HepG2 (cell line): ENCODE data around the gene SORBS2. TPM values are rescaled to one million over a fixed set of nuclear protein-coding genes. Genes with fewer than 3 reads are reported as not detected.

Experiments
- ATAC-seq: fragments of 200-7000 bp; cut with Tn5 transposase; 3 replicates; pipeline ENCODE4 v1.9.1; 2020; ENCODE audit warnings: mild to moderate bottlenecking, moderate library complexity
- BruUV-seq: library from RNA; stranded (reverse); fragments of 400-500 nt; replicated peaks from 2 replicates; lab custom pipeline; 2021; lab: Mats Ljungman, UMichigan
- CTCF ChIA-PET: fragments of 300-600 bp; formaldehyde crosslinking; extraction: SDS; loops from one replicate; lab custom pipeline; 2021; ENCODE audit warnings: low total read pairs, inconsistent platforms, low intra/inter-chr PET ratio; lab: Yijun Ruan, JAX
- POLR2A ChIA-PET: fragments of 350-600 bp; sonication (Branson Sonifier 250); formaldehyde crosslinking; loops from one replicate; lab custom pipeline; 2020; ENCODE audit warnings: antibody characterized with exemption, inconsistent platforms; lab: Yijun Ruan, JAX
- DNase-seq: peaks from one replicate; pipeline ENCODE4 v3.0.0-alpha.2; 2015; ENCODE audit warnings: low spot score
- FAIRE-seq: peaks from 3 replicates; lab custom pipeline; 2011; peaks lifted over from hg19 to GRCh38; lab: Jason Lieb, UNC
- H2AFZ ChIP-seq: one replicate; pipeline ENCODE4 v1.6.1; 2011; ENCODE audit warnings: low read length, inconsistent platforms
- H3K27ac ChIP-seq: fragments of 300-600 bp; 3 replicates; pipeline ENCODE4 v1.8.0; 2011; ENCODE audit warnings: mixed run types, mild to moderate bottlenecking, mixed read lengths, low read length, inconsistent platforms; ENCODE audit not compliant: insufficient read depth; ENCODE audit errors: extremely low read length
- H3K27me3 ChIP-seq, 2 experiments: fragments of 200-600 bp in 1 of 2; 2 replicates in 1 of 2; 3 replicates in 1 of 2; pipeline versions ENCODE4 v1.6.0 to v1.8.0; 2011; ENCODE audit warnings: low read length in 2 of 2, mild to moderate bottlenecking in 2 of 2, moderate library complexity in 2 of 2, inconsistent platforms in 1 of 2; ENCODE audit not compliant: insufficient read depth in 2 of 2, control insufficient read depth in 1 of 2
- H3K36me3 ChIP-seq, 2 experiments: fragments of 200-600 bp in 1 of 2; replicated peaks in 1 of 2; 2 replicates in 1 of 2; 3 replicates in 1 of 2; pipeline versions ENCODE4 v1.5.1 to v1.8.0; 2011; ENCODE audit warnings: low read length in 2 of 2, inconsistent platforms in 1 of 2; ENCODE audit not compliant: insufficient read depth in 2 of 2, control insufficient read depth in 1 of 2
- H3K4me1 ChIP-seq: 2 replicates; pipeline ENCODE4 v1.5.1; 2012; ENCODE audit warnings: low read length, inconsistent platforms; ENCODE audit not compliant: insufficient read depth
- H3K4me2 ChIP-seq: 2 replicates; pipeline ENCODE4 v1.6.0; 2011; ENCODE audit warnings: low read depth, low read length, inconsistent platforms
- H3K4me3 ChIP-seq, 3 experiments: fragments of 200-600 bp in 1 of 3; sonication (generic), shearing (Covaris generic) in 1 of 3; replicated peaks in 1 of 3; 2 replicates each; pipeline ENCODE4 v1.5.1; 2011 to 2016; ENCODE audit warnings: low read length in 3 of 3, inconsistent platforms in 2 of 3, low read depth in 2 of 3, mild to moderate bottlenecking in 2 of 3, control low read depth in 1 of 3, mixed read lengths in 1 of 3; ENCODE audit not compliant: insufficient read depth in 1 of 3
- H3K79me2 ChIP-seq: one replicate; pipeline ENCODE4 v1.6.1; 2011; ENCODE audit warnings: low read length, inconsistent platforms; ENCODE audit not compliant: insufficient read depth
- H3K9ac ChIP-seq: 2 replicates; pipeline ENCODE4 v1.6.0; 2011; ENCODE audit warnings: mild to moderate bottlenecking, low read depth, low read length, inconsistent platforms; ENCODE audit not compliant: insufficient read depth
- H3K9me3 ChIP-seq: 2 replicates; pipeline ENCODE4 v1.5.1; 2012; ENCODE audit warnings: mild to moderate bottlenecking, low read length
- H4K20me1 ChIP-seq: 2 replicates; pipeline ENCODE4 v1.6.0; 2011; ENCODE audit warnings: inconsistent platforms, mild to moderate bottlenecking, low read length, moderate library complexity; ENCODE audit not compliant: insufficient read depth
- DR1 ChIP-seq: sonication (generic); formaldehyde crosslinking; IDR thresholded peaks from 2 replicates; pipeline ENCODE4 v1.8.0; 2021; ENCODE audit warnings: mild to moderate bottlenecking, missing genetic modification reagents, inconsistent platforms
- RFX3 ChIP-seq: IDR thresholded peaks from 2 replicates; pipeline ENCODE4 v1.6.1; 2016; ENCODE audit warnings: missing biosample characterization, missing genetic modification reagents
- YY1 ChIP-seq: IDR thresholded peaks from 2 replicates; pipeline ENCODE4 v1.6.1; 2011; ENCODE audit warnings: low read length, low read depth, moderate library complexity, mild to moderate bottlenecking; ENCODE audit not compliant: insufficient read depth, insufficient replicate concordance
- ZNF605 ChIP-seq: sonication (generic); formaldehyde crosslinking; IDR thresholded peaks from 2 replicates; pipeline ENCODE4 v1.8.0; 2022; ENCODE audit warnings: mild to moderate bottlenecking, missing genetic modification reagents
- WGBS: methylation state at CpG from one replicate; pipeline ENCODE4 v1.1.6; 2017; ENCODE audit warnings: low lambda C conversion rate; 5-methylcytosine and 5-hydroxymethylcytosine counted together
- in situ Hi-C: cut with HindIII; loops from 2 replicates; pipeline ENCODE4 v1.10.0; 2017; ENCODE audit warnings: low pct_unique_long_range_greater_than_20kb; ENCODE audit not compliant: extremely low pct_ligation_motif_present
- intact Hi-C: fragments of 100-400 bp; cut with micrococcal nuclease; formaldehyde crosslinking; loops from one replicate; pipeline ENCODE4 v1.10.0; 2022; ENCODE audit not compliant: unreplicated experiment
- polyA plus RNA-seq, 8 experiments: library from polyadenylated mRNA; depleted of rRNA in 3 of 8; stranded (reverse) in 7 of 8; unstranded in 1 of 8; fragments of >200 nt; fragmentation: Illumina TruSeq in 4 of 8; extraction: Trizol in 4 of 8; gene quantifications; 2 replicates each; pipeline versions ENCODE4 v1.2.1 to v1.2.3, GENCODE V29; 2011 to 2016; ENCODE audit warnings: low read depth in 4 of 8, missing spikeins in 1 of 8, mixed read lengths in 1 of 8; ENCODE audit not compliant: insufficient read depth in 1 of 8
- total RNA-seq, 5 experiments: library from RNA; depleted of rRNA; stranded (reverse); fragments of >200 nt; fragmentation: Illumina TruSeq; extraction: Trizol; gene quantifications; 2 replicates each; pipeline ENCODE4 v1.2.3, GENCODE V29; 2016; ENCODE audit warnings: low read depth in 1 of 5
- TF ChIP-seq, protein P1 (sequence below): sonication (generic); formaldehyde crosslinking; IDR thresholded peaks from 2 replicates; pipeline ENCODE4 v1.4.0; 2020; ENCODE audit warnings: missing genetic modification reagents; ENCODE audit errors: not compliant biosample characterization
- TF ChIP-seq, protein P2 (sequence below), 2 experiments: sonication (generic) in 1 of 2; formaldehyde crosslinking in 1 of 2; IDR thresholded peaks; 2 replicates each; pipeline versions ENCODE4 v1.4.0 to v1.6.1; 2018 to 2020; ENCODE audit warnings: missing genetic modification reagents in 2 of 2, borderline replicate concordance in 1 of 2, low read depth in 1 of 2, mild to moderate bottlenecking in 1 of 2, missing biosample characterization in 1 of 2
- TF ChIP-seq, protein P3 (sequence below): sonication (generic); formaldehyde crosslinking; IDR thresholded peaks from 2 replicates; pipeline ENCODE4 v1.4.0; 2020; ENCODE audit warnings: missing genetic modification reagents, borderline replicate concordance
- TF ChIP-seq, protein P4 (sequence below): sonication (generic); formaldehyde crosslinking; IDR thresholded peaks from 2 replicates; pipeline ENCODE4 v1.4.0; 2020; ENCODE audit warnings: mild to moderate bottlenecking, missing genetic modification reagents

The SORBS2 gene
- total and polyA plus RNA-seq, 2 of the 13 experiments (the other 11 are each of a cell fraction or from before 2014, with no cell fraction given), result 25.0 to 80.5 TPM

DNA sequence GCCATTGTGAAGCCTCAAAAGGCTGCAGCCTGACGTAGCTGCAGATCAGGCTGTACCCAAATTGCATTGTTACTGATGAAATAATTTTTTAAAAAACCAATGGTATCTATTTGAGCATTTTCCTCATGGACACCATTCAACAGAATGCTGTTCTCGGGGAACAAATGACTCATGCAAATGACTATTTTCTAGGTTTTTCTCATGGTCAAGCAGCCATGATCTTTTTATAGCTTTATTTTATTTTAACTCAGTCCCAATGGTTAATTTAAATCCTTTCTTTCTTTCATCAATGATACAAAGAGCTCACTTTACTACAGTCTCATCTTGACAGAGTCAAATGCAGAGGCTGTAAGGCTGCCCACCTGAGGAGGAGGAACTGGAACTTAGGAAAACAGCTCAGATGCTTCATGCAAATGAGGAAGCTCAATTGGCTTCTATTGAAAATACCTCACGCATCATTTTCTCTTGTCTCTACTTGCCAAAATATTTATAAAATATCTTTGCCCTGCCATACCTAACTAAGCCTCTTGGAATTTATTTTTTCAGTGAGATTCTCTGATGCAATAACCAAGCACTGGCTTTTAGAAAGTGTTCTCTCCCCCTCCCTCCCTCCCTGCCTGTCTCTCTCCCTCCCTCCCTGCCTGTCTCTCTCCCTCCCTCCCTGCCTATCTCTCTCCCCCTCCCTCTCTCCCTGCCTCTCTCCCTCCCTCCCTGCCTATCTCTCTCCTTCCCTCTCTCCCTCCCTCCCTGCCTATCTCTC, 81.0 kb downstream of the SORBS2 start (continued):
- TF ChIP-seq YY1 (no peak), DR1 (CRISPR knock-in tag) (no peak)
- TF ChIP-seq, protein P1, sequence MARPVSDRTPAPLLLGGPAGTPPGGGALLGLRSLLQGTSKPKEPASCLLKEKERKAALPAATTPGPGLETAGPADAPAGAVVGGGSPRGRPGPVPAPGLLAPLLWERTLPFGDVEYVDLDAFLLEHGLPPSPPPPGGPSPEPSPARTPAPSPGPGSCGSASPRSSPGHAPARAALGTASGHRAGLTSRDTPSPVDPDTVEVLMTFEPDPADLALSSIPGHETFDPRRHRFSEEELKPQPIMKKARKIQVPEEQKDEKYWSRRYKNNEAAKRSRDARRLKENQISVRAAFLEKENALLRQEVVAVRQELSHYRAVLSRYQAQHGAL (CRISPR knock-in tag), result no peak
- TF ChIP-seq, protein P2, sequence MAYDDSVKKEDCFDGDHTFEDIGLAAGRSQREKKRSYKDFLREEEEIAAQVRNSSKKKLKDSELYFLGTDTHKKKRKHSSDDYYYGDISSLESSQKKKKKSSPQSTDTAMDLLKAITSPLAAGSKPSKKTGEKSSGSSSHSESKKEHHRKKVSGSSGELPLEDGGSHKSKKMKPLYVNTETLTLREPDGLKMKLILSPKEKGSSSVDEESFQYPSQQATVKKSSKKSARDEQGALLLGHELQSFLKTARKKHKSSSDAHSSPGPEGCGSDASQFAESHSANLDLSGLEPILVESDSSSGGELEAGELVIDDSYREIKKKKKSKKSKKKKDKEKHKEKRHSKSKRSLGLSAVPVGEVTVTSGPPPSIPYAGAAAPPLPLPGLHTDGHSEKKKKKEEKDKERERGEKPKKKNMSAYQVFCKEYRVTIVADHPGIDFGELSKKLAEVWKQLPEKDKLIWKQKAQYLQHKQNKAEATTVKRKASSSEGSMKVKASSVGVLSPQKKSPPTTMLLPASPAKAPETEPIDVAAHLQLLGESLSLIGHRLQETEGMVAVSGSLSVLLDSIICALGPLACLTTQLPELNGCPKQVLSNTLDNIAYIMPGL (CRISPR knock-in tag; IDR thresholded peaks at IDR 0.05; ENCODE audit: borderline replicate concordance in 1 of 2, low read depth in 1 of 2), result no peak

DNA sequence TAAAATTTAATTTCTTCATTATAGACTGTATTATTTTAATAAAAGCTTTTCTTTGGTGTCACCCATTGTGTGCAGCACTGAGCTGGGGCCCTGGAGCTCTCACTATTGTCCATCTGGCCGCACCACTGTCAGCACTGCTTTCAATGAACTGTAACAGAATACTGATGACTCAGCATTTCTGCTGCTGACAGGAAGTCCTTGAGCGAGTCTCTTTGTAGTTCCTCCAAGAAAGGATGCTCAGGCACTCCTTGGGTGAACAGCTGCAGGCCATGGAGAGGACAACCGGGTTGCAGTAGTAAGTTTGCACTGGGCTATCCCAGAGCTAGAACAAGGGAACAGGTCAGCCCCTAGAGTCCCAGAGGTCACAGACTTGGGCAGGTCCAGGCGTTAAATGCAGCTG, 81.6 kb downstream of the SORBS2 start:
- peaks cover 8 to 21% of the 10 kb centered on the region in 2 experiments for H3K36me3 ChIP-seq
- H3K9me3 ChIP-seq, result no peaks in the 10 kb centered on the region
- no peak overlapping the region for H3K9ac ChIP-seq
- WGBS, result 90% methylated on average over 4 of the region's 4 CpGs
- H4K20me1 ChIP-seq, result no peaks in the 10 kb centered on the region; the same call in 1 of the 2 replicates
- no peak overlapping the region for H3K4me3 ChIP-seq
- no peak for ATAC-seq
- no peak for FAIRE-seq
- in situ Hi-C loops, result no loop called here
- POLR2A ChIA-PET, result interaction anchor here (0.8 to 1.1 kb wide), 2 partner anchors 9 to 43 kb away, joined by 3 to 4 read pairs; no protein-coding TSS in a partner anchor
- H3K4me1 ChIP-seq, result 0 out of 2 replicates have a peak, but pooled peaks cover under 1% of the 10 kb centered on the region
- no peak overlapping the region for H2AFZ ChIP-seq
- CTCF ChIA-PET, result no interaction called here
- DNase-seq, result no peak
- no peak overlapping the region for H3K4me2 ChIP-seq
- intact Hi-C loops, result loop anchor here (10.0 kb wide), 1 partner anchor 1266 kb away; no protein-coding TSS in a partner anchor
- no peaks in the 10 kb centered on the region for H3K79me2 ChIP-seq
- no peak overlapping the region for H3K27ac ChIP-seq
- no peaks in the 10 kb centered on the region for H3K27me3 ChIP-seq
- no TSS peak for BruUV-seq
- TF ChIP-seq, protein P3, sequence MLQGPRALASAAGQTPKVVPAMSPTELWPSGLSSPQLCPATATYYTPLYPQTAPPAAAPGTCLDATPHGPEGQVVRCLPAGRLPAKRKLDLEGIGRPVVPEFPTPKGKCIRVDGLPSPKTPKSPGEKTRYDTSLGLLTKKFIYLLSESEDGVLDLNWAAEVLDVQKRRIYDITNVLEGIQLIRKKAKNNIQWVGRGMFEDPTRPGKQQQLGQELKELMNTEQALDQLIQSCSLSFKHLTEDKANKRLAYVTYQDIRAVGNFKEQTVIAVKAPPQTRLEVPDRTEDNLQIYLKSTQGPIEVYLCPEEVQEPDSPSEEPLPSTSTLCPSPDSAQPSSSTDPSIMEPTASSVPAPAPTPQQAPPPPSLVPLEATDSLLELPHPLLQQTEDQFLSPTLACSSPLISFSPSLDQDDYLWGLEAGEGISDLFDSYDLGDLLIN, result no peak
- TF ChIP-seq ZNF605 (CRISPR knock-in tag), result no peak
- TF ChIP-seq, protein P4, sequence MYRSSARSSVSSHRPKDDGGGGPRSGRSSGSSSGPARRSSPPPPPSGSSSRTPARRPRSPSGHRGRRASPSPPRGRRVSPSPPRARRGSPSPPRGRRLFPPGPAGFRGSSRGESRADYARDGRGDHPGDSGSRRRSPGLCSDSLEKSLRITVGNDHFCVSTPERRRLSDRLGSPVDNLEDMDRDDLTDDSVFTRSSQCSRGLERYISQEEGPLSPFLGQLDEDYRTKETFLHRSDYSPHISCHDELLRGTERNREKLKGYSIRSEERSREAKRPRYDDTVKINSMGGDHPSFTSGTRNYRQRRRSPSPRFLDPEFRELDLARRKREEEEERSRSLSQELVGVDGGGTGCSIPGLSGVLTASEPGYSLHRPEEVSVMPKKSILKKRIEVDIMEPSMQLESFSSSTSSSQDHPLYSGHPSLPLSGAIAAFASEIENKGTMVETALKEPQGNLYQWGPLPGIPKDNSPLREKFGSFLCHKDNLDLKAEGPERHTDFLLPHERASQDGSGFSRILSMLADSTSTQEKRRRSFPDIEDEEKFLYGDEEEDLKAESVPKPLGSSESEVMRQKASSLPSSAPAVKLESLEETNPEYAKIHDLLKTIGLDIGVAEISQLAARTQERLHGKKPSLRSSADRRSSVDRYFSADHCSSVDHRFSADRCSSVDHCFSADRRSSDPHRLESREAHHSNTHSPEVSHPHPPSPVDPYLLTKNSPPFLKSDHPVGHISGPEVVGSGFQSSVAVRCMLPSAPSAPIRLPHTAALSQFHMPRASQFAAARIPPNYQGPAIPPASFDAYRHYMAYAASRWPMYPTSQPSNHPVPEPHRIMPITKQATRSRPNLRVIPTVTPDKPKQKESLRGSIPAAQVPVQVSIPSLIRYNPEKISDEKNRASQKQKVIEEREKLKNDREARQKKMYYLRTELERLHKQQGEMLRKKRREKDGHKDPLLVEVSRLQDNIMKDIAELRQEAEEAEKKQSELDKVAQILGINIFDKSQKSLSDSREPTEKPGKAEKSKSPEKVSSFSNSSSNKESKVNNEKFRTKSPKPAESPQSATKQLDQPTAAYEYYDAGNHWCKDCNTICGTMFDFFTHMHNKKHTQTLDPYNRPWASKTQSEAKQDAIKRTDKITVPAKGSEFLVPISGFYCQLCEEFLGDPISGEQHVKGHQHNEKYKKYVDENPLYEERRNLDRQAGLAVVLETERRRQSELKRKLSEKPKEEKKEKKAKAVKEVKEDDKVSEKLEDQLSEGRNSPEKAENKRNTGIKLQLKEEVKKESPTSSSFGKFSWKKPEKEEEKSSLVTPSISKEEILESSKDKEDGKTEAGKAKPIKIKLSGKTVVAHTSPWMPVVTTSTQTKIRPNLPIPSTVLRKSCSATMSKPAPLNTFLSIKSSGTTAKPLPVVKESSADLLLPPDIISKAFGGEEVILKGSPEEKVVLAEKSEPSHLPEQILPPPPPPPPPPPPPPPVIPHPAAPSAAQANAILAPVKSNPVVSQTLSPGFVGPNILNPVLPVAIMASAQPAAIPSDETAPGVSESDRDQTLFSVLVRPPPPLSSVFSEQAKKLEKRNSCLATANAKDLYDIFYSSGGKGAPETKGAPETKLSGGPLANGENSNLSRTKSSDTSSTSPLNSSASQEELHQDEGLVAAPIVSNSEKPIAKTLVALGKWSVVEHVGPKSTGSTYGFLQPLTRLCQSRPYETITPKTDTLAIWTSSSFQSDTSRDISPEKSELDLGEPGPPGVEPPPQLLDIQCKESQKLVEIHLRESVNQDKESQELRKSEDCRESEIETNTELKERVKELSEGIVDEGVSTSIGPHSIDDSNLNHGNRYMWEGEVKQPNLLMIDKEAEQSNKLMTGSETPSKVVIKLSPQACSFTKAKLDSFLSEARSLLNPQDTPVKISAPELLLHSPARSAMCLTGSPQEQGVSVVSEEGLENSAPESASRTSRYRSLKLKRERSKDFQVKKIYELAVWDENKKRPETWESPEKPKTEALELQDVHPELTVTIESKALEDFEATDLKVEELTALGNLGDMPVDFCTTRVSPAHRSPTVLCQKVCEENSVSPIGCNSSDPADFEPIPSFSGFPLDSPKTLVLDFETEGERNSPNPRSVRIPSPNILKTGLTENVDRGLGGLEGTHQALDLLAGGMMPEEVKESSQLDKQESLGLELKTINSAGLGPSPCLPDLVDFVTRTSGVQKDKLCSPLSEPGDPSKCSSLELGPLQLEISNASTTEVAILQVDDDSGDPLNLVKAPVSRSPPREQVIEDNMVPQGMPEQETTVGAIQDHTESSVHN (CRISPR knock-in tag), result no peak
- no peak for TF ChIP-seq RFX3 (CRISPR knock-in tag)
